Right lobe of liver (tissue), 6 donors: ENCODE measurements around the gene XRN2. TPM values are rescaled to one million over a fixed set of nuclear protein-coding genes. Genes with fewer than 3 reads are reported as not detected.
A peak's percentile ranks its signal among the peaks of the same experiment; 100 is the strongest.

Experiments
- ATAC-seq, 4 donors: fragments of 200-7000 bp; cut with Tn5 transposase; one replicate each; pipeline ENCODE4 v1.9.1; 2020; ENCODE audit warnings: mild to moderate bottlenecking in 4 of 4, moderate library complexity in 4 of 4
- DNase-seq, 3 donors: peaks; one replicate each; pipeline ENCODE4 v3.0.0-alpha.2; 2020
- H3K27ac ChIP-seq, 3 donors: fragments of 200-600 bp; one replicate each; pipeline ENCODE4 v1.8.0; 2022
- H3K27me3 ChIP-seq, 2 donors: fragments of 200-600 bp; one replicate each; pipeline ENCODE4 v1.8.0; 2022
- H3K36me3 ChIP-seq, 4 donors: fragments of 200-600 bp; sonication (generic) in 1 of 4; one replicate each; pipeline versions ENCODE4 v1.5.1 to v1.8.0; 2017 to 2022; ENCODE audit warnings: control low read depth in 1 of 4
- H3K4me1 ChIP-seq, 4 donors: fragments of 200-600 bp; sonication (generic) in 1 of 4; one replicate each; pipeline versions ENCODE4 v1.5.1 to v1.8.0; 2017 to 2022; ENCODE audit warnings: control low read depth in 1 of 4
- H3K4me3 ChIP-seq, 3 donors: fragments of 200-600 bp; one replicate each; pipeline ENCODE4 v1.8.0; 2022
- H3K9me3 ChIP-seq, 4 donors: fragments of 200-600 bp; sonication (generic) in 1 of 4; one replicate each; pipeline versions ENCODE4 v1.5.1 to v1.8.0; 2017 to 2022; ENCODE audit warnings: control low read depth in 1 of 4
- POLR2A ChIP-seq: fragments of 450-650 bp; IDR thresholded peaks from one replicate; pipeline ENCODE4 v1.6.1; 2017; ENCODE audit warnings: antibody characterized with exemption, mild to moderate bottlenecking
- whole genome bisulfite sequencing: methylation state at CpG from one replicate; pipeline ENCODE4 v1.1.6; 2018; ENCODE audit warnings: low coverage, low lambda C conversion rate; ENCODE audit not compliant: insufficient coverage; ENCODE audit errors: missing lambda C conversion rate; 5-methylcytosine and 5-hydroxymethylcytosine counted together
- intact Hi-C, 2 donors: fragments of 100-400 bp; cut with DNase I; formaldehyde crosslinking; loops; one replicate each; pipeline versions ENCODE4 v1.11.2 to v1.14.1; 2022
- total RNA-seq, 6 experiments: library from RNA; depleted of rRNA in 2 of 6; stranded (reverse); fragments of >200 nt in 2 of 6; fragmentation: NEBNext Ultra II Directional in 3 of 6; extraction: Animal tissue kit (Norgen Biotek cat#: 25700) in 3 of 6; gene quantifications; one replicate each; pipeline versions ENCODE4 v1.1.0 to v1.2.4, GENCODE V29; 2016 to 2023
- TF ChIP-seq, protein P1 (sequence below), 4 donors: fragments of 200-600 bp in 3 of 4; fragments of 450-650 bp in 1 of 4; IDR thresholded peaks; one replicate each; pipeline versions ENCODE4 v1.5.1 to v1.8.0; 2016 to 2022; ENCODE audit warnings: antibody characterized with exemption in 4 of 4, mild to moderate bottlenecking in 2 of 4
- donor health status: DM: no; HTN: yes; CAD: no.
- donor health status: DM: no; HTN: no; CAD: no.
- donor health status: DM: no; HTN: no; CAD: no.
- donor health status: DM: no; HTN: yes; CAD: no.
- donor health status: DM: no; HTN: yes; CAD: no.

The XRN2 gene
- total RNA-seq, 6 experiments from 2014 or later = 18.2 to 39.5 (median 26.7) TPM

DNA sequence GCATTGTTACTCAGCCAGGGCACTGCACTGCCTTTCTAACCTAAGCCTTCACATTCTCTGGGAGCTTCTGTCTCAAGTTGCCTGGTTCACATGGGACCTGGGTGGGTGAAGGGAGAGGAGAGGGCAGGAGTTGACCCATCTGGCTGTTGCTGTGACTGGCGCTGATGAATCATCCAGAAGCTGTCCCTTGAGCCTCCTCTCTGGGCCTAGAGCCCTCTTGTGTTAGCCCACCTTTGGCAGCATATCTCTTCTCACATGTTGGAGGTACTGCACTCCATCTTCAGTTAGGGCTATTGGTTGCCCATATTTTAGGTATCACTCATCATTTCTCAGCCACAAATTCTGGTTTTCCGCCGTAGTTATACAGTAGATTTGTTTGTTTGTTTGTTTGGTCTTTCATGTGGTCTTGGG, 19.8 kb downstream of the XRN2 start:
- no peaks in the 10 kb centered on the region for H3K9me3 ChIP-seq
- intact Hi-C loops = no loop called here
- peaks cover 0 to 47% (median 16%) of the 10 kb centered on the region in 4 donors for H3K4me1 ChIP-seq
- ATAC-seq = peak in 1 of 4 donors; percentile 23
- no peak overlapping the region for H3K27ac ChIP-seq
- no peaks in the 10 kb centered on the region for H3K27me3 ChIP-seq
- no peak for DNase-seq
- no peak overlapping the region for H3K4me3 ChIP-seq
- TF ChIP-seq POLR2A = no peak
- TF ChIP-seq, protein P1, sequence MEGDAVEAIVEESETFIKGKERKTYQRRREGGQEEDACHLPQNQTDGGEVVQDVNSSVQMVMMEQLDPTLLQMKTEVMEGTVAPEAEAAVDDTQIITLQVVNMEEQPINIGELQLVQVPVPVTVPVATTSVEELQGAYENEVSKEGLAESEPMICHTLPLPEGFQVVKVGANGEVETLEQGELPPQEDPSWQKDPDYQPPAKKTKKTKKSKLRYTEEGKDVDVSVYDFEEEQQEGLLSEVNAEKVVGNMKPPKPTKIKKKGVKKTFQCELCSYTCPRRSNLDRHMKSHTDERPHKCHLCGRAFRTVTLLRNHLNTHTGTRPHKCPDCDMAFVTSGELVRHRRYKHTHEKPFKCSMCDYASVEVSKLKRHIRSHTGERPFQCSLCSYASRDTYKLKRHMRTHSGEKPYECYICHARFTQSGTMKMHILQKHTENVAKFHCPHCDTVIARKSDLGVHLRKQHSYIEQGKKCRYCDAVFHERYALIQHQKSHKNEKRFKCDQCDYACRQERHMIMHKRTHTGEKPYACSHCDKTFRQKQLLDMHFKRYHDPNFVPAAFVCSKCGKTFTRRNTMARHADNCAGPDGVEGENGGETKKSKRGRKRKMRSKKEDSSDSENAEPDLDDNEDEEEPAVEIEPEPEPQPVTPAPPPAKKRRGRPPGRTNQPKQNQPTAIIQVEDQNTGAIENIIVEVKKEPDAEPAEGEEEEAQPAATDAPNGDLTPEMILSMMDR (IDR thresholded peaks at IDR 0.05) = no peak
- H3K36me3 ChIP-seq = no peaks in the 10 kb centered on the region
- 83% methylated on average over 2 of the region's 3 CpGs for WGBS

DNA sequence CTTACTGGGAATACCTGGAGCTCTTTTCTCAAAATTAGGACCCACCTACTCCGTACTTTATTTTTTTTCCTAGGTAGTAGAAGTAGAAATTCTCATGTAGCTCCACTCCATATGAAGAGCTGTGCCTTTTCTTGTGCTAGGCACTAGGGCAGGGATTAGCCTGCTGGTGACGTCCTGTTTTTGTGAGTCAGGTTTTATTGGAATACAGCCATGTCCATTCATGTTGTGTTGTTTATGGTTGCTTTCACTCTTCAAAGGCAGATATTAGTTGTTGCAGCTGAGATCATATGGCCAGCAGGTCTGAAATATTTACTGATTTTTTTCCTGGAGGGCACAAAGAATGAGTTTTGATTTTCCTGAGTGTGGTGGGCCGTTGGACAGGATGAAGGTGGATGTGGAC, 20.5 kb downstream of the XRN2 start:
- ATAC-seq (peak; percentile 45 to 82 (median 60)), DNase-seq (no peak)
- H3K27me3 ChIP-seq = no peaks in the 10 kb centered on the region
- TF ChIP-seq POLR2A = no peak
- TF ChIP-seq, protein P1 (IDR thresholded peaks at IDR 0.05) = no peak
- no peak overlapping the region for H3K4me3 ChIP-seq
- WGBS = 46% methylated on average over 3 of the region's 3 CpGs
- H3K27ac ChIP-seq = no peak overlapping the region
- intact Hi-C loops = no loop called here
- peaks cover 0 to 40% (median 16%) of the 10 kb centered on the region in 4 donors for H3K4me1 ChIP-seq
- no peaks in the 10 kb centered on the region for H3K9me3 ChIP-seq
- H3K36me3 ChIP-seq = no peaks in the 10 kb centered on the region

DNA sequence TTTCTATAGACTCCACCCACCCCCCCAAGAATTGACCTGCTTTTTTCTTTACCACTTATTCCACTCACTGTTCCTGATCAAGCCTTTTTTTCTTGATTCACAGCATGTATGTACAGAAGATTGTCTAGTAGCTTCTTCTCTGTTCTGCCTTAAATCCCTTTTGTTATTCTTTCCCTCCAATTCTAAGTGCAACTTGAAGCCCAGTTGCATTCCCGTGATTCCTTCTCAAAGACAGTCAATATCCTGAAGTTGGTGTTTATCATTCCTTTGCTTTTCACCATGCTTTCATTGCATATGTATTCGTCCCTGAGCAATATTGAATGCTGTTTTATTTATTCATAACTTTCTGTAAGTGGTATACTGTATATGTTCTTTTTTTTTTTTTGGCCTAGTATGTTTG, 21.0 kb downstream of the XRN2 start:
- Histone ChIP-seq H3K36me3 (no peaks in the 10 kb centered on the region), H3K9me3 (no peaks in the 10 kb centered on the region), H3K27ac (no peak overlapping the region), H3K4me1 (peaks cover 0 to 35% (median 16%) of the 10 kb centered on the region in 4 donors), H3K27me3 (no peaks in the 10 kb centered on the region), H3K4me3 (no peak overlapping the region)
- DNase-seq (no peak), ATAC-seq (no peak)
- TF ChIP-seq, protein P1 (IDR thresholded peaks at IDR 0.05) = no peak
- no peak for TF ChIP-seq POLR2A
- WGBS = 94% methylated on average over 2 of the region's 2 CpGs
- intact Hi-C loops = no loop called here

DNA sequence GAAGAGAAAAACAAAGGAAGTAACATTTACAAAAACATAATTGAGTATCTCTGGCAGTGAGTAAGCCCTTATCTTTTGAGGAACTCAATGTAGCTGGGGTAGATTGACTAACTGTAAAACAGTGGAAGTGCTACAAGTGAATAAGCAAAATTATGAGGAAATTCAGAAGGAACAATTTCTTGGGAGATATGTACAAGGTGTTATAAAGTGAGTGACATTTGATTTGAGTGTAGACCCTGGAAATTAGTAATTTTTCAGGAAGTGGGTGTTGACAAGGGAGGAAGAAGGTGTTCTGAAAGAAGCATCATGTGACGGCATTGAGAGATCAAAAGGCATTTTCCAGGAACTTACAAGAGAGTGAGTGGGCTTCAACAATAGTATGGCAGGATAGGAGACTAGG, 22.2 kb downstream of the XRN2 start:
- DNase-seq = no peak
- H3K4me3 ChIP-seq = no peak overlapping the region
- intact Hi-C loops = no loop called here
- H3K27me3 ChIP-seq = no peaks in the 10 kb centered on the region
- peaks cover 0 to 4% (median 0%) of the 10 kb centered on the region in 4 donors for H3K36me3 ChIP-seq
- 29% methylated on average over 1 of the region's 1 CpG for WGBS
- peaks cover 0 to 33% (median 16%) of the 10 kb centered on the region in 4 donors for H3K4me1 ChIP-seq
- ATAC-seq = peak; percentile 46 to 67 (median 58)
- H3K27ac ChIP-seq = peak overlapping the region in 1 of 3 donors; percentile 9
- no peaks in the 10 kb centered on the region for H3K9me3 ChIP-seq
- TF ChIP-seq POLR2A = no peak
- TF ChIP-seq, protein P1 (IDR thresholded peaks at IDR 0.05) = no peak

DNA sequence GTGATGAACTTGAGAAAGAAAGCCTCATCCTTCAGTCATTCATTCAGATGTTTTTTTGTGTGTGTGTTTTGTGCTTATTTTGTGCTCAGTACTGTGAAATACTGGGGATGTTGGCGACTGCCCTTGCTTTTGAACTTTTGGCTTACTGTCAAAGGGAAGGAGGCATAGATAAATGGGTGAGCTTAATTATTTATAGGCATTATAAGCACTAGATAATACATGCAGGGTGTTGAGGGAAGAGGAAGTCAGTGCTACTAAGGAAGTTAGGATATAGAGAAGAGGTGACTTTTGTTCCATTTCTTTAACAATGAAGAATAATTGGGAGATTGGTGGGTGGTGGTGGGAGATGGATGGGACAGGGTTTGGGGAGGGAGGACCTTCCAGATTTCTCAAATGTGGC, 23.6 kb downstream of the XRN2 start:
- Histone ChIP-seq H3K4me3 (no peak overlapping the region), H3K4me1 (peaks cover 0 to 34% (median 16%) of the 10 kb centered on the region in 4 donors), H3K9me3 (no peaks in the 10 kb centered on the region), H3K27ac (no peak overlapping the region), H3K27me3 (no peaks in the 10 kb centered on the region), H3K36me3 (peaks cover 0 to 16% (median 3%) of the 10 kb centered on the region in 4 donors)
- intact Hi-C loops = no loop called here
- WGBS = 9% methylated on average over 1 of the region's 1 CpG
- TF ChIP-seq, protein P1 (IDR thresholded peaks at IDR 0.05) = no peak
- TF ChIP-seq POLR2A = no peak
- no peak for DNase-seq
- peak; percentile 59 to 73 (median 68) for ATAC-seq
